Fibroblast of the aortic adventitia (primary cell): Measurements from ENCODE around the gene SUB1. TPM values are rescaled to one million over a fixed set of nuclear protein-coding genes. Genes with fewer than 3 reads are reported as not detected.
"Not testable (repeated sequence)": the region's sequence is repeated elsewhere in the genome, so short reads cannot be mapped to it uniquely, and the experiment has no call there.

ENCODE experiments used
- DNase-seq: peaks from one replicate; pipeline ENCODE4 v3.0.0-alpha.2; 2010; ENCODE audit warnings: low read depth
- H3K4me3 ChIP-seq: 2 replicates; pipeline ENCODE4 v1.5.1; 2011; ENCODE audit warnings: low read depth, mild to moderate bottlenecking, control low read depth, low read length, moderate library complexity
- CTCF ChIP-seq: IDR thresholded peaks from 2 replicates; pipeline ENCODE4 v1.5.1; 2011; ENCODE audit warnings: mild to moderate bottlenecking, low read length, control low read depth, inconsistent platforms; ENCODE audit not compliant: insufficient read depth
- total RNA-seq: library from RNA; depleted of rRNA; stranded (reverse); fragments of >200 nt; gene quantifications from 2 replicates; pipeline ENCODE4 v1.2.3, GENCODE V29; 2012; ENCODE audit warnings: low replicate concordance

Gene SUB1
- 313 and 807 TPM in 2 replicates for total RNA-seq

DNA sequence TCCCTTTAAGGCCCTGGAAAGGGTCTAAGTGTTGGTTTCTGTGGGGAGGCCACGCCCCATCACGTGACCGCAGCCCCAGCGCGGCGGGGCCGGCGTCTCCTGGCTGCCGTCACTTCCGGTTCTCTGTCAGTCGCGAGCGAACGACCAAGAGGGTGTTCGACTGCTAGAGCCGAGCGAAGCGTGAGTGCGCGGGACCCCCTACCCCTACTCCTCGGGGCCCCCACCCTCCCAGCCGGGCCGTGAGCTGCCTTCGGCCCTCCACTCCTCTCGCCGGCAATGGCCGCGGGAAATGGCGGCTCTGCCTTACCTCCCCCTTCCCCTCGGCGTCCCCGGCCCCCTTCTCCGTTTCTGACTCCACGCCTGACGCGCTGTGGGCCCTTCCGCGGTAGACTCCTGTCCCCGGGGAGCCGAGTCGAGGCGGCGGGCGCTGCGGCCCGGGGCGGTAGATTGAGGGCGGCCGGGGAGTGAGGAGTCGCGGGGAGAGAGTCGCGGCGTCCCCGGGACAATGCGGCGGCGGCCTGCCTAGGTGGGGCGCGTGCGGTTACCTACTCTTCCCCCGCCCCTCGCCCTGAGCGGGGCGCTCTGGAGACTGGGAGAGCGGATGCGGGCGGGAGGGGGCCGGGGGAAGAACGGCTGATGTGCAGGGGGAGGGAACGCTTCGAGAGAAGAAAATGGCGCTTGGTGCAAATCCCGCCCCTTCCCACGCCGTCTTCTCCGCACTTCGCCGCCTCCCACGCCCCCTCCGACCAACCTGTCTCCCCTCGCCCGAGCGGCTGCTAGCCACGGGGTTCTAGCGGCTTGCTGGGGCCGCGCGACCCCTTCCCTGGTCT lies at the start of gene SUB1:
Gene SUB1 (plus strand): TSS at position 112 of the 830 bp plus-strand sequence. CDS start 2,956 bp downstream, outside the sequence.
- TF ChIP-seq CTCF, result no peak
- DNase-seq, result peak; percentile 89
- H3K4me3 ChIP-seq, result peak within 1 kb of the TSS; percentile 93

- TF ChIP-seq CTCF, result no peak
- DNase-seq, result no peak
Measured at GRCh38 chr5:32536246-32536645, 49.1 kb upstream of the SUB1 start.

DNA sequence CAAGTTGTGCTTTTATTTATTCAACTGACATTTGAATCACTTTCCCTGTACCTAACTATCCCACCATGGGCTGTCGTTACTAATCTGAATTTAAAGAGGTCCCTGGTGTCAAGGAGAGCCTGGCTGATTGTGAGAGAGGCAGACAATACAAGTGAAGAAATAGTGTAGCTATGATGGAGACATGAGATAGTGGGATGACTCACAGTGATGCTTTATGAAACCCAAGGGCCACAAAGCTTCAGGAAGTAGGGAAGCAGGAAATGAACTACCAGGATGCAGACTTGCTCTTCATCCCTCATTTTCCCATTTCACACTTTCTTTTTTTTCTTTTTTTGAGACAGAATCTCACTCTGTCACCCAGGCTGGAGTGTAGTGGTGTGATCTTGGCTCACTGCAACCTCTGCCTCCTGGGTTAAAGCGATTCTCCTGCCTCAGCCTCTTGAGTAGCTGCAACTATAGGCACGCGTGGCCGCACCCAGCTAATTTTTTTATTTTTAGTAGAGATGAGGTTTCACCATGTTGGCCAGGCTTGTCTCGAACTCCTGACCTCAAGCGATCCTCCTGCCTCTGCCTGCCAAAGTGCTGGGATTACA lies 47.8 kb upstream of the SUB1 start:
- not testable (repeated sequence) for H3K4me3 ChIP-seq
- DNase-seq, result peak; percentile 80

More at GRCh38 chr5:32536246-32536645, 49.1 kb upstream of the SUB1 start:
- no peak overlapping the region for H3K4me3 ChIP-seq

GRCh38 chr5:32538031-32538547 lies 47.3 kb upstream of the SUB1 start:
- DNase-seq, result peak; percentile 39
- no peak overlapping the region for H3K4me3 ChIP-seq
- TF ChIP-seq CTCF, result no peak

DNA sequence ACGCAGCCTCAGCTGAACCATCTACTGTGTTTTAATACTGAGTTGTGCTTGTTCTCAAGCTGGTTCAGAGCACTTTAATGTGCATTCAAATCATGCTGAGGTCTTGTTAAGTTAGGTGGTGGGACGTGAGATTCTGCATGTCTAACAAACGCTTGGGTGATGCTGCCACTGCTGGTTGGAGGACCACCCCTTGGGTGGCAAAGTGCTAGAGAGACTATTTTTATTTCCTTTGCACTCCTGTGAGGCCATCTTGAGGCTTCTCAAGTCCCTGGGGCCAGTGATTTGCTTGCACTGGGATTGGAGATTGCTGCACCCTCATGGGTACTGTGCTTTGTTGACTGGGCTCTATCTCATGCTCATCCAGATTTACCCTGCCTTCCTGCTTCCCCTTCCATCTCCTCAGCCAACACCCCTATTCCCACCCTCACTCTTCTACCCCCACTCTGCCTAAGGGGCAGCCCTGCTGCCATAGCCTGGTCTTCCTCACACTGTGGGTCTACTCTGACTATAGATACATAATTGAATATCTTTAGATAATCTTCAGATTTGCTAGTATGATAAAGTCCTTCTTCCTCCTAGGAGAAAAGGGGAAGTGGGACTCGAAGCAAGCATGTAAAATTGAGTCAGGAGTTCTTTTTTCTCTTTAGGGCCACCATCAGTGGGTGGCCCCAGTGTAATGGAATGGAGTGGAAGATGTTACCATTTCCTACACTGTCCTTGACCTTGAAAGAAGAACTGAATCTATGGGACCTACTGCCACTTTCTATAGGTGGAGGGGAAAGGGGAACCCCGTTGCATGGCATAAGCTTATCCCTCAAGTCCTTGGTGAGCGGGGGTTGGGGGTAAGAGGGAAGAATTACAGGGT lies 45.1 kb upstream of the SUB1 start:
- H3K4me3 ChIP-seq, result no peak overlapping the region
- DNase-seq, result no peak
- no peak for TF ChIP-seq CTCF

GRCh38 chr5:32541241-32541640 lies 44.1 kb upstream of the SUB1 start:
- TF ChIP-seq CTCF, result no peak

More at GRCh38 chr5:32541241-32541640, 44.1 kb upstream of the SUB1 start:
- DNase-seq, result peak; percentile 64
- H3K4me3 ChIP-seq, result no peak overlapping the region
